Astrocyte (in vitro differentiated cells and primary cell): ENCODE results near the gene WNT1. TPM values are rescaled to one million over a fixed set of nuclear protein-coding genes. Genes with fewer than 3 reads are reported as not detected.

ENCODE experiments used
- DNase-seq: peaks from one replicate; pipeline ENCODE4 v3.0.0-alpha.2; 2010; ENCODE audit warnings: low read depth
- FAIRE-seq: peaks from 2 replicates; lab custom pipeline; 2011; peaks lifted over from hg19 to GRCh38; lab: Jason Lieb, UNC
- H2AFZ ChIP-seq: 2 replicates; pipeline ENCODE4 v1.6.0; 2012; ENCODE audit warnings: low read depth, low read length, inconsistent platforms
- H3K27ac ChIP-seq: 2 replicates; pipeline ENCODE4 v1.5.1; 2011; ENCODE audit warnings: low read depth, low read length, inconsistent platforms
- H3K27me3 ChIP-seq: 2 replicates; pipeline ENCODE4 v1.6.0; 2011; ENCODE audit warnings: low read length, inconsistent platforms; ENCODE audit not compliant: insufficient read depth
- H3K36me3 ChIP-seq: 2 replicates; pipeline ENCODE4 v1.5.1; 2011; ENCODE audit warnings: low read length, inconsistent platforms; ENCODE audit not compliant: insufficient read depth
- H3K4me1 ChIP-seq: 2 replicates; pipeline ENCODE4 v1.5.1; 2011; ENCODE audit warnings: low read length, inconsistent platforms; ENCODE audit not compliant: insufficient read depth
- H3K4me2 ChIP-seq: 2 replicates; pipeline ENCODE4 v1.6.0; 2012; ENCODE audit warnings: low read length, inconsistent platforms
- H3K4me3 ChIP-seq: 2 replicates; pipeline ENCODE4 v1.5.1; 2011; ENCODE audit warnings: low read depth, mild to moderate bottlenecking, low read length, inconsistent platforms; ENCODE audit not compliant: insufficient read depth
- H3K79me2 ChIP-seq: 2 replicates; pipeline ENCODE4 v1.6.0; 2012; ENCODE audit warnings: mild to moderate bottlenecking, low read length, inconsistent platforms; ENCODE audit not compliant: insufficient read depth
- H3K9ac ChIP-seq: 2 replicates; pipeline ENCODE4 v1.6.0; 2012; ENCODE audit warnings: mild to moderate bottlenecking, low read length, inconsistent platforms
- H3K9me3 ChIP-seq: 2 replicates; pipeline ENCODE4 v1.5.1; 2012; ENCODE audit warnings: low read depth, mild to moderate bottlenecking, low read length, inconsistent platforms; ENCODE audit not compliant: insufficient read depth
- H4K20me1 ChIP-seq: 2 replicates; pipeline ENCODE4 v1.6.0; 2012; ENCODE audit warnings: low read length, inconsistent platforms; ENCODE audit not compliant: insufficient read depth
- H3K27ac Mint-ChIP-seq: one replicate; pipeline ENCODE4 v1.8.0; 2021; ENCODE audit warnings: mild to moderate bottlenecking, mixed read lengths; ENCODE audit not compliant: unreplicated experiment
- H3K27me3 Mint-ChIP-seq: one replicate; pipeline ENCODE4 v1.8.0; 2021; ENCODE audit warnings: low read depth, mixed read lengths; ENCODE audit not compliant: unreplicated experiment
- H3K36me3 Mint-ChIP-seq: one replicate; pipeline ENCODE4 v1.8.0; 2021; ENCODE audit warnings: low read depth, mixed read lengths; ENCODE audit not compliant: unreplicated experiment
- H3K4me1 Mint-ChIP-seq: one replicate; pipeline ENCODE4 v1.8.0; 2021; ENCODE audit warnings: low read depth, mixed read lengths; ENCODE audit not compliant: unreplicated experiment
- H3K4me3 Mint-ChIP-seq: one replicate; pipeline ENCODE4 v1.8.0; 2021; ENCODE audit warnings: mild to moderate bottlenecking, moderate library complexity, mixed read lengths; ENCODE audit not compliant: unreplicated experiment
- H3K9me3 Mint-ChIP-seq: one replicate; pipeline ENCODE4 v1.8.0; 2021; ENCODE audit warnings: mild to moderate bottlenecking, mixed read lengths; ENCODE audit not compliant: unreplicated experiment
- EZH2 ChIP-seq: IDR thresholded peaks from 2 replicates; pipeline ENCODE4 v1.6.1; 2012; ENCODE audit warnings: mild to moderate bottlenecking, low read length, inconsistent platforms; ENCODE audit not compliant: insufficient read depth
- total RNA-seq: library from RNA; stranded (reverse); gene quantifications from 2 replicates; pipeline ENCODE4 v1.2.1, GENCODE V29; 2021
- TF ChIP-seq, protein P1 (sequence below): IDR thresholded peaks from 2 replicates; pipeline ENCODE4 v1.5.1; 2011; ENCODE audit warnings: low read depth, mild to moderate bottlenecking, inconsistent platforms, low read length, moderate library complexity; ENCODE audit not compliant: insufficient read depth

Gene WNT1
- total RNA-seq, 1 donor from 2014 or later: not detected

DNA sequence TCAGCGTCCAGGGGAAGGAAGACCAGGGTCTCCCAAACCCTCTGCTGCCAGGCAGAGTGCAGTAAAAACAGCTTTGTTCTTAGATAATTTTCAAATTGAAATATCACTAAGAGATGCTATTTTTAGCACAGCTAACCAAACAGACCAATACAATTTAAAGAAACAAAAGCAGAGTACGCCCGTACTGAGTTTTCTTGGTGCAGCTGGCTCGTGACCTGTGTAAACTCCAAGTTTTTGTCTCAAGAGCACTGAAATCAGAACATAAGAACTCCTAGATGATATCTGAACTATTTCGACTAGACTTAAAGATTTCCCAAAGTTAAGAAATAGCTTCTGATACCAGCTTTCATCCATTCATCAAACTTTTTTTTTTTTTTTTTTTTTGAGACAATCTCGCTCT is 31.2 kb upstream of the WNT1 start:
- Histone ChIP-seq H3K27ac (no peak overlapping the region), H3K4me2 (no peak overlapping the region)

DNA sequence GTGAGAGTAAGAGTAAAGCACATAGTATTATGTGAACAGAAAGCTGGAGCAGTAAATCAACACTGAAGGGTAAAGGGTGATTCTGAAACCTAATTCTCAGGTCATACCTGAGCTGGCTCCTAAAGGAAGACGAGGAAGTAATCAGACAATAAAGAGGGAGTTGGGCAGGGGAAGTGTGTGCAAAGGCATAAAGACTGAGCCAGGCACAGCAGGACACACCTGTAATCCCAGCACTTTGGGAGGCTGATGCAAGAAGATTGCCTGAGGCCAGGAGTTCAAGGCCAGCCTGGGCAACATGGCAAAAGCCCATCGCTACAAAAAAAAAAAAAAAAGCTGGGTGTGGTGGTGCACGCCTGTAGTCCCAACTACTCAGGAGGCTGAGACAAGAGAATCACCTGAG is 30.4 kb upstream of the WNT1 start:
- Histone ChIP-seq H3K27ac (no peak overlapping the region), H3K27me3 (no peaks in the 10 kb centered on the region), H4K20me1 (peaks cover 86% of the 10 kb centered on the region), H3K4me1 (no peaks in the 10 kb centered on the region), H3K9me3 (no peaks in the 10 kb centered on the region), H3K9ac (no peak overlapping the region), H3K4me2 (no peak overlapping the region), H3K36me3 (peaks cover 14% of the 10 kb centered on the region), H3K4me3 (no peak overlapping the region), H3K79me2 (peaks cover 92% of the 10 kb centered on the region), H2AFZ (no peak overlapping the region)
- no peaks in the 10 kb centered on the region for H3K27me3 Mint-ChIP-seq
- DNase-seq: no peak
- no peak overlapping the region for H3K27ac Mint-ChIP-seq
- H3K9me3 Mint-ChIP-seq: no peaks in the 10 kb centered on the region
- TF ChIP-seq, protein P1, sequence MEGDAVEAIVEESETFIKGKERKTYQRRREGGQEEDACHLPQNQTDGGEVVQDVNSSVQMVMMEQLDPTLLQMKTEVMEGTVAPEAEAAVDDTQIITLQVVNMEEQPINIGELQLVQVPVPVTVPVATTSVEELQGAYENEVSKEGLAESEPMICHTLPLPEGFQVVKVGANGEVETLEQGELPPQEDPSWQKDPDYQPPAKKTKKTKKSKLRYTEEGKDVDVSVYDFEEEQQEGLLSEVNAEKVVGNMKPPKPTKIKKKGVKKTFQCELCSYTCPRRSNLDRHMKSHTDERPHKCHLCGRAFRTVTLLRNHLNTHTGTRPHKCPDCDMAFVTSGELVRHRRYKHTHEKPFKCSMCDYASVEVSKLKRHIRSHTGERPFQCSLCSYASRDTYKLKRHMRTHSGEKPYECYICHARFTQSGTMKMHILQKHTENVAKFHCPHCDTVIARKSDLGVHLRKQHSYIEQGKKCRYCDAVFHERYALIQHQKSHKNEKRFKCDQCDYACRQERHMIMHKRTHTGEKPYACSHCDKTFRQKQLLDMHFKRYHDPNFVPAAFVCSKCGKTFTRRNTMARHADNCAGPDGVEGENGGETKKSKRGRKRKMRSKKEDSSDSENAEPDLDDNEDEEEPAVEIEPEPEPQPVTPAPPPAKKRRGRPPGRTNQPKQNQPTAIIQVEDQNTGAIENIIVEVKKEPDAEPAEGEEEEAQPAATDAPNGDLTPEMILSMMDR: no peak
- no peak for TF ChIP-seq EZH2
- H3K36me3 Mint-ChIP-seq: peaks cover 11% of the 10 kb centered on the region
- no peak for FAIRE-seq
- H3K4me3 Mint-ChIP-seq: no peak overlapping the region
- H3K4me1 Mint-ChIP-seq: peaks cover 11% of the 10 kb centered on the region

More for the DNA sequence above, 31.2 kb upstream of the WNT1 start:
- DNase-seq (no peak), FAIRE-seq (no peak)
- H3K9me3 Mint-ChIP-seq: no peaks in the 10 kb centered on the region
- Histone ChIP-seq H3K9me3 (no peaks in the 10 kb centered on the region), H3K4me3 (no peak overlapping the region), H3K79me2 (peaks cover 92% of the 10 kb centered on the region), H3K27me3 (no peaks in the 10 kb centered on the region), H4K20me1 (peaks cover 86% of the 10 kb centered on the region), H3K36me3 (peaks cover 8% of the 10 kb centered on the region), H2AFZ (no peak overlapping the region), H3K9ac (no peak overlapping the region), H3K4me1 (no peaks in the 10 kb centered on the region)
- TF ChIP-seq, protein P1: no peak
- no peak for TF ChIP-seq EZH2
- no peak overlapping the region for H3K27ac Mint-ChIP-seq
- H3K4me1 Mint-ChIP-seq: peaks cover 14% of the 10 kb centered on the region
- H3K4me3 Mint-ChIP-seq: no peak overlapping the region
- H3K36me3 Mint-ChIP-seq: peaks cover 6% of the 10 kb centered on the region
- H3K27me3 Mint-ChIP-seq: no peaks in the 10 kb centered on the region

DNA sequence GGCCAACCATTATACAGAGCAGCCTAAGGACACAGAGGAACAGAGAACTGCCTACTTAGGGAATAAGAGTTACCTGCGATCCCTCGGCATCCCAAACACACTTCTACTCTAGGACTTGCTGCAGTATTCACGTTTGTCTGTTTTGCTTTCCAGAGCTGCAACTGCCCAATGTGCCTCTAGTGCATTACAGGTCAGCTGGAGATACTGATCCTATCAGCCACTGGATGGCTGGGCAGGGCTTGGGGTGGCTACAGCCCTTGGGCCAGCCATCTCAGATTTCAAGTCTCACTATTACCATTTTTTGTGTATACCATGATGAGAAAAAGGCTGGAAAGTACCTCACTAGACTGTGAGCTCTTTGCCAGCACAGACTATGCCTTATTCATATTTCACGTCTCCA is 25.4 kb upstream of the WNT1 start:
- Histone ChIP-seq H2AFZ (no peak overlapping the region), H3K27ac (no peak overlapping the region), H3K4me3 (no peak overlapping the region), H3K4me1 (peaks cover 11% of the 10 kb centered on the region), H3K79me2 (peaks cover 92% of the 10 kb centered on the region), H3K27me3 (no peaks in the 10 kb centered on the region), H3K9ac (no peak overlapping the region), H4K20me1 (peaks cover 84% of the 10 kb centered on the region), H3K36me3 (peaks cover 18% of the 10 kb centered on the region), H3K9me3 (no peaks in the 10 kb centered on the region), H3K4me2 (no peak overlapping the region)
- Mint-ChIP-seq H3K27me3 (no peaks in the 10 kb centered on the region), H3K4me1 (peaks cover 21% of the 10 kb centered on the region), H3K9me3 (no peaks in the 10 kb centered on the region), H3K4me3 (no peak overlapping the region), H3K36me3 (peaks cover 11% of the 10 kb centered on the region), H3K27ac (no peak overlapping the region)
- no peak for DNase-seq
- FAIRE-seq: no peak
- TF ChIP-seq, protein P1: no peak
- TF ChIP-seq EZH2: no peak
